GM23338 (cell line): ENCODE results near the gene FILIP1L.

Experiments used
- CTCF ChIP-seq, 2 experiments: fragments of 200-600 bp in 1 of 2; sonication (generic) in 1 of 2; conservative IDR thresholded peaks; 2 replicates each; pipeline versions ENCODE4 v1.5.1 to v1.6.1; 2016 to 2017; ENCODE audit warnings: antibody characterized with exemption in 2 of 2, low read depth in 2 of 2, mild to moderate bottlenecking in 2 of 2, moderate library complexity in 1 of 2
- EZH2 ChIP-seq: fragments of 200-600 bp; sonication (generic); IDR thresholded peaks from one replicate; pipeline ENCODE4 v1.8.0; 2017; ENCODE audit warnings: antibody characterized with exemption, mild to moderate bottlenecking, low read depth; ENCODE audit not compliant: unreplicated experiment
- EZH2phosphoT487 ChIP-seq: fragments of 200-600 bp; sonication (generic); IDR thresholded peaks from one replicate; pipeline ENCODE4 v1.8.1; 2018; ENCODE audit warnings: antibody characterized with exemption; ENCODE audit not compliant: unreplicated experiment

GRCh38 chr3:100124201-100124761 lies 10.0 kb upstream of the FILIP1L start:
- TF ChIP-seq CTCF (conservative IDR thresholded peaks at IDR 0.05; ENCODE audit: low read depth in 2 of 2) (no peak), EZH2 (no peak), EZH2phosphoT487 (no peak)
